Naive thymus-derived CD4-positive, alpha-beta T cell (primary cell): Measurements from ENCODE around the gene CPZ. TPM values are rescaled to one million over a fixed set of nuclear protein-coding genes. Genes with fewer than 3 reads are reported as not detected.

Source experiments
- ATAC-seq: fragments of 150-1000 bp; cut with Tn5 transposase; 2 replicates; pipeline ENCODE4 v1.10.0; 2021; ENCODE audit warnings: mild to moderate bottlenecking, moderate library complexity
- CTCF ChIA-PET: fragments of 350-600 bp; sonication (Branson Sonifier 250); formaldehyde crosslinking; loops from one replicate; lab custom pipeline; 2021; ENCODE audit warnings: antibody characterized with exemption; lab: Charles Lee
- POLR2A ChIA-PET: fragments of 350-600 bp; sonication (Branson Sonifier 250); formaldehyde crosslinking; loops from one replicate; lab custom pipeline; 2021; ENCODE audit warnings: antibody characterized with exemption, inconsistent platforms; lab: Charles Lee
- DNase-seq, 9 donors: peaks; one replicate each; pipeline versions ENCODE4 v3.0.0 to v3.0.0-alpha.2; 2020 to 2022; ENCODE audit warnings: mixed read lengths in 1 of 9
- H3K27ac ChIP-seq: one replicate; pipeline ENCODE4 v1.7.0; 2013; ENCODE audit warnings: mild to moderate bottlenecking, low read depth, low read length, moderate library complexity
- H3K27me3 ChIP-seq, 2 donors: one replicate each; pipeline ENCODE4 v1.7.0; 2013; ENCODE audit warnings: low read length in 2 of 2, mild to moderate bottlenecking in 2 of 2, moderate library complexity in 2 of 2; ENCODE audit not compliant: control insufficient read depth in 2 of 2, insufficient read depth in 2 of 2
- H3K36me3 ChIP-seq, 3 experiments: 1 replicate in 2 of 3; 2 replicates in 1 of 3; pipeline ENCODE4 v1.7.0; 2013; ENCODE audit warnings: low read length in 3 of 3, mild to moderate bottlenecking in 3 of 3, moderate library complexity in 1 of 3; ENCODE audit not compliant: insufficient read depth in 3 of 3, control insufficient read depth in 2 of 3
- H3K4me1 ChIP-seq, 2 donors: one replicate each; pipeline ENCODE4 v1.7.0; 2013; ENCODE audit warnings: low read length in 2 of 2, mild to moderate bottlenecking in 2 of 2, moderate library complexity in 1 of 2; ENCODE audit not compliant: control insufficient read depth in 2 of 2, insufficient read depth in 2 of 2
- H3K4me3 ChIP-seq: 2 replicates; pipeline ENCODE4 v1.7.0; 2013; ENCODE audit warnings: mild to moderate bottlenecking, low read length
- H3K9me3 ChIP-seq, 3 experiments: 1 replicate in 2 of 3; 2 replicates in 1 of 3; pipeline ENCODE4 v1.7.0; 2013; ENCODE audit warnings: low read length in 3 of 3; ENCODE audit not compliant: control insufficient read depth in 2 of 3
- H3K27ac Mint-ChIP-seq, 9 donors: one replicate each; pipeline ENCODE4 v1.8.0; 2020 to 2022; ENCODE audit warnings: mixed read lengths in 9 of 9, mild to moderate bottlenecking in 8 of 9, moderate library complexity in 5 of 9, inconsistent platforms in 2 of 9
- H3K27me3 Mint-ChIP-seq, 5 donors: one replicate each; pipeline ENCODE4 v1.8.0; 2021 to 2022; ENCODE audit warnings: mixed read lengths in 5 of 5, mild to moderate bottlenecking in 1 of 5
- H3K36me3 Mint-ChIP-seq, 5 donors: one replicate each; pipeline ENCODE4 v1.8.0; 2020 to 2022; ENCODE audit warnings: mixed read lengths in 5 of 5, mild to moderate bottlenecking in 3 of 5, inconsistent platforms in 1 of 5
- H3K4me1 Mint-ChIP-seq, 7 donors: one replicate each; pipeline ENCODE4 v1.8.0; 2020 to 2022; ENCODE audit warnings: mixed read lengths in 7 of 7, mild to moderate bottlenecking in 3 of 7, inconsistent platforms in 1 of 7
- H3K4me3 Mint-ChIP-seq, 10 donors: one replicate each; pipeline ENCODE4 v1.8.0; 2020 to 2022; ENCODE audit warnings: mild to moderate bottlenecking in 10 of 10, mixed read lengths in 10 of 10, moderate library complexity in 6 of 10, inconsistent platforms in 2 of 10
- H3K9me3 Mint-ChIP-seq, 11 donors: one replicate each; pipeline ENCODE4 v1.8.0; 2020 to 2022; ENCODE audit warnings: mixed read lengths in 11 of 11, mild to moderate bottlenecking in 4 of 11, inconsistent platforms in 1 of 11, moderate library complexity in 1 of 11
- intact Hi-C, 2 donors: fragments of 100-400 bp; cut with micrococcal nuclease; formaldehyde crosslinking; loops; one replicate each; pipeline ENCODE4 v1.15.1; 2023
- polyA plus RNA-seq, 2 donors: library from polyadenylated mRNA; unstranded; fragments of 300-500 nt; fragmentation: Illumina TruSeq; gene quantifications; one replicate each; pipeline ENCODE4 v1.2.3, GENCODE V29; 2021
- total RNA-seq, 6 experiments: library from RNA in 5 of 6; stranded (reverse) in 5 of 6; gene quantifications; 1 replicate in 5 of 6; 2 replicates in 1 of 6; pipeline ENCODE4 v1.2.3 and lab custom pipeline; 2021 to 2026

Gene CPZ
- total and polyA plus RNA-seq, 7 experiments from 2014 or later, result not detected

DNA sequence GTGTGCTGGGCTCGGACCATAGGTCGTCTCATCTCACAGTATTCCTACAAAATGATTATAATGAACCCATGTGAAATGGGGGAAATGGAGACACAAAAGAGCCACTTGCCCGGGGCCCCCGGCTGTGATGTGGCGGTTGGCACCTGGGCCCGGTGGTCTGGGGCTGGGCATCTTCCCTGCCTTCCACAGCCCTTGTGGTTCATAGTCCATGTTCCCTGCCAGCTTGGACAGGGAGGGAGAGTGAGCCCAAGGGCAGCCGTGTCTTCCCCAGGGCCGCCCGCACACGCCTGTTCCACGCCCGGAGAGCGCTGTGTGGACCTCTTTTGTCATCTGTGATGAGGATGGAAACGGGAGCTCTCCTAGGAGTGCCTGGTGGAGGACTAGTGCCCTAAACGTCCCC is 5.2 kb downstream of the CPZ start:
- Mint-ChIP-seq H3K27me3 (peaks cover 12 to 46% (median 15%) of the 10 kb centered on the region in 5 donors), H3K27ac (no peak overlapping the region), H3K4me1 (peaks cover 0 to 4% (median 0%) of the 10 kb centered on the region in 7 donors), H3K4me3 (no peak overlapping the region), H3K9me3 (peaks cover 0 to 1% (median 0%) of the 10 kb centered on the region in 11 donors), H3K36me3 (no peaks in the 10 kb centered on the region)
- H3K9me3 ChIP-seq, result no peaks in the 10 kb centered on the region
- intact Hi-C loops, result no loop called here
- no peaks in the 10 kb centered on the region for H3K4me1 ChIP-seq
- CTCF ChIA-PET, result interaction anchor here (1.9 kb wide), 1 partner anchor 10 kb away, joined by 5 read pairs; no protein-coding TSS in a partner anchor
- no peaks in the 10 kb centered on the region for H3K36me3 ChIP-seq
- no peak overlapping the region for H3K4me3 ChIP-seq
- H3K27me3 ChIP-seq, result peaks cover 0 to 4% of the 10 kb centered on the region in 2 donors
- POLR2A ChIA-PET, result no interaction called here
- DNase-seq (no peak), ATAC-seq (no peak)
- no peak overlapping the region for H3K27ac ChIP-seq

DNA sequence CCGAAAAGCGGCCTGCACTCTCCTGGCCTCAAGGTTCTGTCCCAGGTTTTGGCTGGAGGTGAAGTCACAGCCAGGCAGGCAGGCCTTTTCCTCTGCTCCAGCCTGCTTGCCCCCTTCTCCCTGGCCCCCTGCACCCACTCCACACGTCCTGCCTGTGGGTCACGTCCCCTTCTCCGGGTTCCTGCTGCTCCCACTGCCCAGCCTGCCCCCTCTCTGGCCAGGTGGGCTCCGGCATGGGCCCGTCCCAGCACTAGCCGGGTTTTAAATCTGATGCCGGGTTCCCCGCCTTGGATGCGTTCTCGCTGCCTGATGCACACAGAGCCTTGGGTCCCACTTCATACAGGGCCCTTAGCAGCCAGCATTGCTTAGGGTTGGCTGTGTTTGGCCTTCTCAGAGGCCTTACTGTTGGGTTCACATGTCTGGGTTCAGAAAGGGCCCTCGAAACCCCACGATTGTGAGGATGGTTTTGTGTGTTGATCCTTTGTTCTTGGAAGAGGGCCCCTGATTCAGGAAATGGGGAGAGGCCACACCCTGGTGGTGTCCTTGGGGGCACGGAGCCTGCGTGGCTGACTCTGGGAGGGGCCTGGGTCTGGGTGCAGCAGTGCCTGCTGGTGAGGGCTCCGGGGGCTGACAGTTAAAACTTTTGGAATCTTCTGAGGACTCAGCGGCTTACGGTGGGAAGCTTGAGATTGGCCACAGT is 6.0 kb downstream of the CPZ start:
- Histone ChIP-seq H3K36me3 (no peaks in the 10 kb centered on the region), H3K27me3 (peaks cover 0 to 4% of the 10 kb centered on the region in 2 donors), H3K27ac (no peak overlapping the region), H3K4me1 (no peaks in the 10 kb centered on the region), H3K9me3 (no peaks in the 10 kb centered on the region), H3K4me3 (no peak overlapping the region)
- Mint-ChIP-seq H3K4me3 (no peak overlapping the region), H3K4me1 (peaks cover 0 to 4% (median 0%) of the 10 kb centered on the region in 7 donors), H3K27ac (no peak overlapping the region), H3K9me3 (peaks cover 0 to 1% (median 0%) of the 10 kb centered on the region in 11 donors), H3K36me3 (no peaks in the 10 kb centered on the region), H3K27me3 (peaks cover 9 to 42% (median 12%) of the 10 kb centered on the region in 5 donors)
- ATAC-seq (no peak), DNase-seq (no peak)
- CTCF ChIA-PET, result interaction anchor here (1.9 kb wide), 1 partner anchor 9 kb away, joined by 5 read pairs; no protein-coding TSS in a partner anchor
- intact Hi-C loops, result no loop called here
- POLR2A ChIA-PET, result no interaction called here

DNA sequence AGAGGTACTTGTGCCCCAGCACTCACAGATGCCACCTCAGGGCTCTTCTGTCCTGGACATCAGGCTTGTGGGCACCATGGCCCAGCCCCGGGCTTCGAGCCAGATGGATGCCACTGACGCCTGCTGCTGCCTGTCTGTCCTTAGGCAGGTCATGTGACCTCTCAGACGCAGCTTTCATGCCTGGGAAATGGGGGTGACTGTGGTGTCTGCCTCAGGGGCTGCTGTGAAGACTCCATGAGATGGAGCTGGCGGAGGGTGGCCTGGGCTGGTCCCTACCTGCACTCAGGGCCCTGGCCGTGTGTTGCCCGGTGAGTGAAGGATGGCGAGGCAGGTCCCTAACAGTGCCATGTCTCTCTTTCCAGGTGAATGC is 6.5 kb downstream of the CPZ start:
- Histone ChIP-seq H3K9me3 (no peaks in the 10 kb centered on the region), H3K36me3 (no peaks in the 10 kb centered on the region), H3K27ac (no peak overlapping the region), H3K4me1 (no peaks in the 10 kb centered on the region), H3K27me3 (no peaks in the 10 kb centered on the region), H3K4me3 (no peak overlapping the region)
- Mint-ChIP-seq H3K27ac (no peak overlapping the region), H3K4me1 (peaks cover 0 to 4% (median 0%) of the 10 kb centered on the region in 7 donors), H3K36me3 (no peaks in the 10 kb centered on the region), H3K4me3 (no peak overlapping the region), H3K27me3 (peaks cover 4 to 37% (median 6%) of the 10 kb centered on the region in 5 donors), H3K9me3 (peaks cover 0 to 1% (median 0%) of the 10 kb centered on the region in 11 donors)
- DNase-seq, result no peak
- ATAC-seq, result no peak
- ChIA-PET CTCF (no interaction called here), POLR2A (no interaction called here)
- intact Hi-C loops, result no loop called here

DNA sequence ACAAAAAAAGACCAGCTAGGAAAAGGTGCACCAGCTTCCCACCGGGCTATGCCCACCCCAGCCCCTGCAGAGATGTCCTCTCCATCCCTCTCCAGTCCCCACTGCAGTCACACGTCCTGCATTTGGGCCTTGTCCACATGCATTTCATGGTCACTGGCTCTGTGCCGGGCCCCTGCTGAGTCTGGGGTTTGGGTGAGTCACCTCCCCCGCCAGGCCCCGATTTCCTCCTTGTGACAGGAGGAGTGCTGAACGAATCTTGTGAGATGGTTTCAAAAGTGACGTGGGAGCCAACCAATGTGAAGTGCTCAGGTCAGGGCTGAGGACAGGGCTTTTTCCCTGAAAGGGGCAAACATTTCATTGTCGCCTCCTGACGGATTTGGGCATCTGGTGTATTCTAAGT is 7.1 kb downstream of the CPZ start:
- peaks cover 0 to 4% (median 0%) of the 10 kb centered on the region in 7 donors for H3K4me1 Mint-ChIP-seq
- no peaks in the 10 kb centered on the region for H3K9me3 Mint-ChIP-seq
- intact Hi-C loops, result no loop called here
- Histone ChIP-seq H3K36me3 (no peaks in the 10 kb centered on the region), H3K27me3 (no peaks in the 10 kb centered on the region), H3K4me3 (no peak overlapping the region), H3K27ac (no peak overlapping the region), H3K9me3 (no peaks in the 10 kb centered on the region), H3K4me1 (no peaks in the 10 kb centered on the region)
- DNase-seq, result no peak
- H3K36me3 Mint-ChIP-seq, result no peaks in the 10 kb centered on the region
- ATAC-seq, result no peak
- ChIA-PET POLR2A (no interaction called here), CTCF (no interaction called here)
- H3K27ac Mint-ChIP-seq, result no peak overlapping the region
- peaks cover 0 to 31% (median under 1%) of the 10 kb centered on the region in 5 donors for H3K27me3 Mint-ChIP-seq
- H3K4me3 Mint-ChIP-seq, result no peak overlapping the region

DNA sequence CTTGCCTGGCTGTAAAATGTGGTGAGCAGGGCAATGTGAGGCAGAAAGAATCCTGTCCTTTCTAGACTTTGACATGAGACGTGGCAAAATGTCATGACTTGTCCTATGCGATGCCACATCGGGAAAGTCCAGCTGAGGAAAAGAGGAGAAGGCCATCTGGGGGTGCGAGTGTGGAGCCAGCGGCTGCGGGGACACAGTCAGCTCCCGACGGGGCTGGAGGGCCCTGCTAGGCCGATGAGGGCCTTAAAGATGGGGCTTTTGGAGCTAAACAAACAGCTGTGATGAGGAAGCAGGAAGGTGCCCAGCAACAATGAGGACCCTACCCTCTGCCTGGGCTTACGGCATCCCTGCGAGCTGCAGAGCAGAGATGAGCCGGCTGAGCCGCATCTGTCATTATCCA is 7.7 kb downstream of the CPZ start:
- Histone ChIP-seq H3K36me3 (no peaks in the 10 kb centered on the region), H3K4me3 (no peak overlapping the region), H3K4me1 (no peaks in the 10 kb centered on the region), H3K9me3 (no peaks in the 10 kb centered on the region), H3K27me3 (no peaks in the 10 kb centered on the region), H3K27ac (no peak overlapping the region)
- no peak for DNase-seq
- Mint-ChIP-seq H3K4me3 (peak overlapping the region in 1 of 10 donors; percentile 41), H3K36me3 (no peaks in the 10 kb centered on the region), H3K27ac (no peak overlapping the region), H3K27me3 (peaks cover 0 to 25% (median 0%) of the 10 kb centered on the region in 5 donors), H3K4me1 (peaks cover 0 to 4% (median 0%) of the 10 kb centered on the region in 7 donors), H3K9me3 (no peaks in the 10 kb centered on the region)
- ChIA-PET CTCF (no interaction called here), POLR2A (no interaction called here)
- intact Hi-C loops, result no loop called here
- no peak for ATAC-seq

DNA sequence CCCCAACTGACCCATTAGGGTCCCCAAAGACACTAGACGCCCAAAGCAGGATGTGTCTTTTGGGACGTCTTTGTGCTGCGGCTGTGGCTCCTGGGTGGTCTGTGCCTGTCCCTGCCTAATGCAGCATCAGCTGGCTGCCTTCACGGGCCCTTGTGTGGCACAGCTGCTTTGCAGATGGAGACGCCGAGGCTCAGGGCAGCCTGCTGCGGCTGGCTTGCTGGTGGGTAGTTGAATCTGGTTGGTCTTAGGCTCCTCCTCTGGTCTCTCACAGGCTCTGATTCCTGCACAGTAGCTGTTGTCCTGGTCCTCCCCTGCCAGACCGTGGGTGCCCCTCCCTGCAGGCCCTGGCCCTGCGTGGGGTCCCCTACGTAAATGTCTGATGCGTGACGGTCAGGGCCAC is 8.1 kb downstream of the CPZ start:
- Mint-ChIP-seq H3K4me3 (no peak overlapping the region), H3K4me1 (peaks cover 0 to 4% (median 0%) of the 10 kb centered on the region in 7 donors), H3K36me3 (no peaks in the 10 kb centered on the region), H3K27ac (no peak overlapping the region), H3K27me3 (peaks cover 0 to 21% (median 0%) of the 10 kb centered on the region in 5 donors), H3K9me3 (no peaks in the 10 kb centered on the region)
- Histone ChIP-seq H3K4me1 (no peaks in the 10 kb centered on the region), H3K36me3 (no peaks in the 10 kb centered on the region), H3K9me3 (no peaks in the 10 kb centered on the region), H3K27ac (no peak overlapping the region), H3K27me3 (no peaks in the 10 kb centered on the region), H3K4me3 (no peak overlapping the region)
- ATAC-seq (no peak), DNase-seq (no peak)
- CTCF ChIA-PET, result no interaction called here
- POLR2A ChIA-PET, result no interaction called here
- intact Hi-C loops, result no loop called here

DNA sequence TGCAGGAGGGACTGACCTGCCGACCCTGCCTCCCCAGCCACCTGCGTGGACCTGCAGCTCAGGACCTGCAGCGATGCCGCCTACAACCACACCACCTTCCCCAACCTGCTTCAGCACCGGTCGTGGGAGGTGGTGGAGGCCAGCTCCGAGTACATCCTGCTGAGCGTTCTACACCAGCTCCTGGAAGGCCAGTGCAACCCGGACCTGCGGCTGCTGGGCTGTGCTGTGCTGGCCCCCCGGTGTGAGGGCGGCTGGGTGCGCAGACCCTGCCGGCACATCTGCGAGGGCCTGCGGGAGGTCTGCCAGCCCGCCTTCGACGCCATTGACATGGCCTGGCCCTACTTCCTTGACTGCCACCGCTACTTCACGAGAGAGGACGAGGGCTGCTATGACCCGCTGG is 8.5 kb downstream of the CPZ start:
- H3K36me3 Mint-ChIP-seq, result no peaks in the 10 kb centered on the region
- H3K4me1 Mint-ChIP-seq, result peaks cover 0 to 4% (median 0%) of the 10 kb centered on the region in 7 donors
- ATAC-seq (no peak), DNase-seq (no peak)
- Histone ChIP-seq H3K27ac (no peak overlapping the region), H3K4me1 (no peaks in the 10 kb centered on the region), H3K4me3 (no peak overlapping the region), H3K9me3 (no peaks in the 10 kb centered on the region), H3K36me3 (no peaks in the 10 kb centered on the region), H3K27me3 (no peaks in the 10 kb centered on the region)
- H3K27me3 Mint-ChIP-seq, result peaks cover 0 to 20% (median 0%) of the 10 kb centered on the region in 5 donors
- POLR2A ChIA-PET, result no interaction called here
- CTCF ChIA-PET, result no interaction called here
- H3K27ac Mint-ChIP-seq, result no peak overlapping the region
- no peak overlapping the region for H3K4me3 Mint-ChIP-seq
- H3K9me3 Mint-ChIP-seq, result no peaks in the 10 kb centered on the region
- intact Hi-C loops, result no loop called here
